NOMO-1 treated with DMSO at 0.1 percent for 48 hours (cell line): ENCODE measurements around the gene MYL12B.
"Not testable (repeated sequence)": the region's sequence is repeated elsewhere in the genome, so short reads cannot be mapped to it uniquely, and the experiment has no call there.

Experiments
- DNase-seq: peaks from one replicate; lab custom pipeline; 2025; ENCODE audit not compliant: unreplicated experiment; lab: John Stamatoyannopoulos, UW

MYL12B gene

GRCh38 chr18:3294435-3295080, 32.6 kb downstream of the MYL12B start:
- no peak for DNase-seq

GRCh38 chr18:3297025-3297984, 35.4 kb downstream of the MYL12B start:
- DNase-seq: peak; percentile 92

- DNase-seq: no peak
Observed at GRCh38 chr18:3304832-3305231, 42.9 kb downstream of the MYL12B start.

- DNase-seq: peak; percentile 84
Observed at GRCh38 chr18:3305354-3305762, 43.4 kb downstream of the MYL12B start.

- DNase-seq: peak; percentile 66
Observed at GRCh38 chr18:3305933-3306332, 44.0 kb downstream of the MYL12B start.

GRCh38 chr18:3306391-3306790, 44.5 kb downstream of the MYL12B start:
- DNase-seq: no peak

GRCh38 chr18:3313685-3314084, 51.8 kb downstream of the MYL12B start:
- DNase-seq: no peak

GRCh38 chr18:3315344-3315743, 53.4 kb downstream of the MYL12B start:
- DNase-seq: not testable (repeated sequence)

GRCh38 chr18:3319399-3319798, 57.5 kb downstream of the MYL12B start:
- no peak for DNase-seq

GRCh38 chr18:3319894-3320454, 58.0 kb downstream of the MYL12B start:
- no peak for DNase-seq

- no peak for DNase-seq
Observed at GRCh38 chr18:3321133-3321812, 59.3 kb downstream of the MYL12B start.

- DNase-seq: peak; percentile 80
Observed at GRCh38 chr18:3323900-3324299, 62.0 kb downstream of the MYL12B start.
